OCI-LY7 (cell line): ENCODE measurements around the gene VPS35L. TPM values are rescaled to one million over a fixed set of nuclear protein-coding genes. Genes with fewer than 3 reads are reported as not detected.

Experiments
- BruUV-seq: library from RNA; stranded (reverse); fragments of 400-500 nt; replicated peaks from 2 replicates; lab custom pipeline; 2021; lab: Mats Ljungman, UMichigan
- CTCF ChIA-PET: fragments of 300-600 bp; sonication (Branson Sonifier 250); formaldehyde crosslinking; loops from one replicate; lab custom pipeline; 2022; ENCODE audit warnings: antibody characterized with exemption; ENCODE audit not compliant: unreplicated experiment; lab: Charles Lee
- POLR2A ChIA-PET: fragments of 300-600 bp; sonication (Branson Sonifier 250); formaldehyde crosslinking; loops from one replicate; lab custom pipeline; 2022; ENCODE audit warnings: antibody characterized with exemption; lab: Charles Lee
- DNase-seq: peaks from one replicate; pipeline ENCODE4 v3.0.0-alpha.2; 2015; ENCODE audit warnings: low spot score
- H2AFZ ChIP-seq: fragments of 200-600 bp; sonication (generic), shearing (Covaris generic); 2 replicates; pipeline ENCODE4 v1.6.1; 2014; ENCODE audit warnings: mild to moderate bottlenecking, antibody characterized with exemption, low read length, moderate library complexity
- H3K27ac ChIP-seq: fragments of 200-600 bp; sonication (generic); 2 replicates; pipeline ENCODE4 v1.5.1; 2014; ENCODE audit warnings: mixed run types, low read depth, mild to moderate bottlenecking, moderate library complexity, low read length, inconsistent platforms; ENCODE audit not compliant: poor library complexity, severe bottlenecking
- H3K36me3 ChIP-seq: fragments of 200-600 bp; sonication (generic); 2 replicates; pipeline ENCODE4 v1.6.1; 2014; ENCODE audit warnings: mild to moderate bottlenecking, antibody characterized with exemption, low read length, moderate library complexity, mixed read lengths; ENCODE audit not compliant: insufficient read depth
- H3K4me1 ChIP-seq: fragments of 200-600 bp; sonication (generic); 2 replicates; pipeline ENCODE4 v1.5.1; 2014; ENCODE audit warnings: mild to moderate bottlenecking, low read length; ENCODE audit not compliant: insufficient read depth, poor library complexity, severe bottlenecking
- H3K4me2 ChIP-seq: fragments of 200-600 bp; sonication (generic); 2 replicates; pipeline ENCODE4 v1.6.1; 2014; ENCODE audit warnings: mild to moderate bottlenecking, low read length
- H3K4me3 ChIP-seq: fragments of 200-600 bp; sonication (generic); 2 replicates; pipeline ENCODE4 v1.5.1; 2014; ENCODE audit warnings: mild to moderate bottlenecking, low read depth, low read length; ENCODE audit not compliant: poor library complexity, severe bottlenecking
- H3K79me2 ChIP-seq: fragments of 200-600 bp; sonication (generic); 2 replicates; pipeline ENCODE4 v1.6.1; 2016; ENCODE audit warnings: low read depth, mild to moderate bottlenecking, low read length, moderate library complexity, mixed read lengths; ENCODE audit not compliant: insufficient read depth
- H3K9me2 ChIP-seq: fragments of 200-600 bp; sonication (generic); 2 replicates; pipeline ENCODE4 v1.6.1; 2016; ENCODE audit warnings: mild to moderate bottlenecking, low read length, mixed read lengths; ENCODE audit not compliant: insufficient read depth
- H3K9me3 ChIP-seq: fragments of 200-600 bp; sonication (generic); 2 replicates; pipeline ENCODE4 v1.6.1; 2014; ENCODE audit warnings: mild to moderate bottlenecking, mixed run types, low read length, mixed read lengths
- H4K20me1 ChIP-seq: fragments of 200-600 bp; sonication (generic); 2 replicates; pipeline ENCODE4 v1.6.1; 2014; ENCODE audit warnings: mild to moderate bottlenecking, antibody characterized with exemption, low read length, moderate library complexity, mixed read lengths; ENCODE audit not compliant: insufficient read depth
- EZH2phosphoT487 ChIP-seq: fragments of 200-600 bp; sonication (generic); IDR thresholded peaks from 2 replicates; pipeline ENCODE4 v1.6.1; 2018; ENCODE audit warnings: low read depth, borderline replicate concordance, mild to moderate bottlenecking, mixed run types, antibody characterized with exemption, low read length, moderate library complexity, mixed read lengths
- intact Hi-C: fragments of 100-400 bp; cut with micrococcal nuclease; formaldehyde crosslinking; loops from one replicate; pipeline ENCODE4 v1.10.0; 2022; ENCODE audit not compliant: unreplicated experiment
- total RNA-seq, 2 experiments: library from RNA; depleted of rRNA in 1 of 2; stranded (reverse); fragments of >200 nt in 1 of 2; shearing (Covaris generic) in 1 of 2; gene quantifications; 2 replicates each; pipeline ENCODE4 v1.2.3, GENCODE V29; 2014 to 2022
- TF ChIP-seq, protein P1 (sequence below): fragments of 200-600 bp; sonication (generic); conservative IDR thresholded peaks from 2 replicates; pipeline ENCODE4 v1.5.1; 2014; ENCODE audit warnings: mild to moderate bottlenecking, antibody characterized with exemption, low read length, moderate library complexity, mixed read lengths

VPS35L gene
- total RNA-seq, 2 experiments from 2014 or later = 16.5 to 65.2 TPM

DNA sequence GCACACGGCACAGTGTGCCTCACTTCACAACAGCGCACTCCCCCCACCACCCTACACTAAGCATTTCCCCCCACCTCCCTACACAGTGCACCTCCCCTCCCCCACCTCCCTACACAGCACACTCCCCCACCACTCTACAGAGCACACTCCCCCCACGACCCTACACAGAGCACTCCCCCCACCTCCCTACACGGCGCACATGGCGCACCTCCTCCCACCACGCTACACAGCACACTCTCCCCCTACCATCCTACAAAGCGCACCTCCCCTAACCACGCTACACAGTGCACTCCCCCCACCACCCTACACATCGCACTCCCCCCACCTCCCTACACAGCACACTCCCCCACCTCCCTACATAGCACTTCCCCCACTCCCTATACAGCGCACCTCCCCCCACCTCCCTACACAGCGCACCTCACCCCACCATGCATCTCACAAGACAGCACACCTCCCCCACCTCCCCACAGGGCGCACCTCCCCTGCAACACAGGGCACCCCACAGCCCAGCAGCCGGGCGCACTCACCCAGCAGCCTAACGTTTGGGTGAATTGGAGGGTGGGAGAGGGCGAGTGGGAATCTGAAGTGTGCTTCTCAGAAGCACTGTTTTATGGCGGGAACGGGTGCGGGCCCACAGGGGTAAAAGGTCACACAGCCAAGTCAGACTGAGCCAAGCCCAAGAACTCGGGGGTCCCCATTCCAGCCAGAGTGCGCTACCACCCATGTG, 152.2 kb downstream of the VPS35L start:
- intact Hi-C loops = no loop called here
- Histone ChIP-seq H3K9me3 (no peaks in the 10 kb centered on the region), H3K27ac (no peak overlapping the region), H3K79me2 (no peaks in the 10 kb centered on the region), H3K4me1 (no peaks in the 10 kb centered on the region), H2AFZ (no peak overlapping the region), H3K9me2 (no peaks in the 10 kb centered on the region), H3K36me3 (peaks cover 94% of the 10 kb centered on the region), H4K20me1 (peaks cover 9% of the 10 kb centered on the region; the same call in 1 of the 2 replicates), H3K4me3 (no peak overlapping the region), H3K4me2 (no peak overlapping the region)
- CTCF ChIA-PET = no interaction called here
- no peak for DNase-seq
- TF ChIP-seq EZH2phosphoT487 = no peak
- TF ChIP-seq, protein P1, sequence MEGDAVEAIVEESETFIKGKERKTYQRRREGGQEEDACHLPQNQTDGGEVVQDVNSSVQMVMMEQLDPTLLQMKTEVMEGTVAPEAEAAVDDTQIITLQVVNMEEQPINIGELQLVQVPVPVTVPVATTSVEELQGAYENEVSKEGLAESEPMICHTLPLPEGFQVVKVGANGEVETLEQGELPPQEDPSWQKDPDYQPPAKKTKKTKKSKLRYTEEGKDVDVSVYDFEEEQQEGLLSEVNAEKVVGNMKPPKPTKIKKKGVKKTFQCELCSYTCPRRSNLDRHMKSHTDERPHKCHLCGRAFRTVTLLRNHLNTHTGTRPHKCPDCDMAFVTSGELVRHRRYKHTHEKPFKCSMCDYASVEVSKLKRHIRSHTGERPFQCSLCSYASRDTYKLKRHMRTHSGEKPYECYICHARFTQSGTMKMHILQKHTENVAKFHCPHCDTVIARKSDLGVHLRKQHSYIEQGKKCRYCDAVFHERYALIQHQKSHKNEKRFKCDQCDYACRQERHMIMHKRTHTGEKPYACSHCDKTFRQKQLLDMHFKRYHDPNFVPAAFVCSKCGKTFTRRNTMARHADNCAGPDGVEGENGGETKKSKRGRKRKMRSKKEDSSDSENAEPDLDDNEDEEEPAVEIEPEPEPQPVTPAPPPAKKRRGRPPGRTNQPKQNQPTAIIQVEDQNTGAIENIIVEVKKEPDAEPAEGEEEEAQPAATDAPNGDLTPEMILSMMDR = no peak
- BruUV-seq = no TSS peak
- POLR2A ChIA-PET = interaction anchor here (1.6 kb wide), 1 partner anchor 11 kb away, joined by 7 read pairs; no protein-coding TSS in a partner anchor

DNA sequence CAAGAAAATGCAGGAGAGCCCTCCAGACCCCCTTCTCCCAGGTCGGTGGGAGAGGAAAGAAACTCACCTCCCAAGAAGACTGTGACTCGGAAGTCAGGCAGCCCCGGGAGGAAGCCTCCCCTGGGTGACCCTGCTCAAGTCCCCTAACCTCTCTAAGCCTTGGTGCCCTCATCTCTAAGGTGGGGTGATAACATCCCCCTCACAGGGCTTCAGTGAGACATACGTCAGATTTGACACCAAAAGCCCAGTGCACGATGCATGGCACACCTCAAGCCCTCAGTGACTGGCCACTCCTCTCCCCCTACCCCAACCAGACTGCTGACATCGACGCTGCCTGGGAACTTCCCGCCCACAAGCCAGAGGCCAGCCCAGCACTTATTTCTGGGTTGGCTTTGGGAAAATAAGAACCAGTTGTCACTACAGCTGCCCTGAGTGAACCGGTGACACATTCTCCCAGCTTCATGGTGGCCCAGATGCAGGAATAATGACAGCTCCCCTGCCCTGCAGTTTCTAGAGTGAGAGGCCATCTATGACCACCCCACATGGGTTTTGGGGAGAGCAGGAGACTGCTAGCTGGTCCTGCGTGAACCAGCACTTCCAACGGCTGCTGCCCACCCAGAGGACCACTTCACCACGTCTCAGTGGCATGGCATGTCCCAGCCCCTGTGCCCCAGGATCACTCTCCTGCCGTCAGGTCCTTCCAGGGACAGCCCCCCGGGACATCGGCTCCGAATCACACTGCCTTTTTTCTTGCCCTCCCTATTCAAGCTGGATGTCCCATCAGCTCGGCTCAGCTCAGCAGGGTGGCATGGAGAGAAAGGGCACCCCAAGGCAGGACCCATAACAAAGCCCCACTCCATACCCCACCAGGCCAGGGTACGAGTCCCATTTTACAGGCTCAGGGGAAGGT, 153.0 kb downstream of the VPS35L start:
- no peak for DNase-seq
- ChIA-PET CTCF (no interaction called here), POLR2A (no interaction called here)
- H2AFZ ChIP-seq = no peak overlapping the region
- intact Hi-C loops = no loop called here
- no peak for TF ChIP-seq EZH2phosphoT487
- TF ChIP-seq, protein P1 = no peak
- H3K79me2 ChIP-seq = peaks cover 5% of the 10 kb centered on the region; the same call in 1 of the 2 replicates
- no peak overlapping the region for H3K4me3 ChIP-seq
- H4K20me1 ChIP-seq = peaks cover 9% of the 10 kb centered on the region; the same call in 1 of the 2 replicates
- no peaks in the 10 kb centered on the region for H3K4me1 ChIP-seq
- no peaks in the 10 kb centered on the region for H3K9me3 ChIP-seq
- no TSS peak for BruUV-seq
- no peak overlapping the region for H3K27ac ChIP-seq
- no peak overlapping the region for H3K4me2 ChIP-seq
- H3K36me3 ChIP-seq = peaks cover 94% of the 10 kb centered on the region
- no peaks in the 10 kb centered on the region for H3K9me2 ChIP-seq
